GM18873 (cell line): ENCODE measurements around the gene PTPRN2.

ENCODE experiments used
- ATAC-seq: cut with Tn5 transposase; IDR thresholded peaks from one replicate; pipeline ENCODE4 v1.9.1; 2021; ENCODE audit warnings: mild to moderate bottlenecking, moderate library complexity, moderate number of reproducible peaks; ENCODE audit not compliant: unreplicated experiment, low FRiP score

PTPRN2 gene

GRCh38 chr7:157837047-157837446, 750.6 kb downstream of the PTPRN2 start:
- ATAC-seq = no peak

- no peak for ATAC-seq
These were observed 753.0 kb downstream of the PTPRN2 start for GRCh38 chr7:157834501-157835163.

GRCh38 chr7:157832866-157833607, 754.6 kb downstream of the PTPRN2 start:
- no peak for ATAC-seq

GRCh38 chr7:157832421-157832820, 755.2 kb downstream of the PTPRN2 start:
- no peak for ATAC-seq

- no peak for ATAC-seq
These were observed 755.6 kb downstream of the PTPRN2 start for GRCh38 chr7:157832006-157832405.

GRCh38 chr7:157831143-157831905, 756.3 kb downstream of the PTPRN2 start:
- no peak for ATAC-seq

- ATAC-seq = no peak
These were observed 757.3 kb downstream of the PTPRN2 start for GRCh38 chr7:157830331-157830730.

- ATAC-seq = no peak
These were observed 758.1 kb downstream of the PTPRN2 start for GRCh38 chr7:157829491-157829890.

- ATAC-seq = no peak
These were observed 758.7 kb downstream of the PTPRN2 start for GRCh38 chr7:157828881-157829280.

- ATAC-seq = no peak
These were observed 759.4 kb downstream of the PTPRN2 start for GRCh38 chr7:157828190-157828589.

GRCh38 chr7:157827863-157828160, 759.8 kb downstream of the PTPRN2 start:
- ATAC-seq = no peak

GRCh38 chr7:157827045-157827862, 760.4 kb downstream of the PTPRN2 start:
- no peak for ATAC-seq

GRCh38 chr7:157826566-157826965, 761.1 kb downstream of the PTPRN2 start:
- no peak for ATAC-seq

GRCh38 chr7:157825325-157825724, 762.3 kb downstream of the PTPRN2 start:
- no peak for ATAC-seq

- no peak for ATAC-seq
These were observed 762.9 kb downstream of the PTPRN2 start for GRCh38 chr7:157824819-157825121.

- ATAC-seq = no peak
These were observed 763.4 kb downstream of the PTPRN2 start for GRCh38 chr7:157824011-157824818.

GRCh38 chr7:157822688-157823031, 765.0 kb downstream of the PTPRN2 start:
- ATAC-seq = no peak

- ATAC-seq = no peak
These were observed 765.5 kb downstream of the PTPRN2 start for GRCh38 chr7:157821959-157822687.

GRCh38 chr7:157820796-157821195, 766.8 kb downstream of the PTPRN2 start:
- no peak for ATAC-seq

- ATAC-seq = no peak
These were observed 768.2 kb downstream of the PTPRN2 start for GRCh38 chr7:157819455-157819807.
